ENCODE measurements around the gene NLGN1. TPM values are rescaled to one million over a fixed set of nuclear protein-coding genes. Genes with fewer than 3 reads are reported as not detected.

NLGN1 gene
- total and polyA plus RNA-seq, 2 of the 8 experiments (the other 6 are each of a cell fraction or from before 2014, with no cell fraction given): 7.8 to 14.8 TPM

GRCh38 chr3:174285242-174285864 is 887.8 kb downstream of the NLGN1 start:
- H3K36me3 ChIP-seq (ENCODE audit: control insufficient read depth in 2 of 4, insufficient read depth in 4 of 4, low read length in 3 of 4): no peaks in the 10 kb centered on the region; a peak in 2 of 8 replicates
- no peaks in the 10 kb centered on the region for H3K79me2 ChIP-seq (ENCODE audit: control insufficient read depth in 1 of 2, insufficient read depth in 2 of 2, low read length in 2 of 2)
- no peak overlapping the region for H4K5ac ChIP-seq (ENCODE audit: insufficient read length, low read depth, low read length)
- H3K27me3 ChIP-seq (replicated peaks in 1 of 4; ENCODE audit: control insufficient read depth in 3 of 4, extremely low read depth in 1 of 4, insufficient read depth in 3 of 4, low read length in 3 of 4): no peaks in the 10 kb centered on the region
- H3K4me2 ChIP-seq (ENCODE audit: insufficient read depth in 1 of 2, low read depth in 2 of 2, low read length in 2 of 2): no peak overlapping the region
- ChIA-PET POLR2A (ENCODE audit: partially characterized antibody) (no interaction called here), CTCF (ENCODE audit: partially characterized antibody) (no interaction called here)
- H2AK5ac ChIP-seq (ENCODE audit: low read depth, low read length): no peak overlapping the region
- no peak overlapping the region for H3K23ac ChIP-seq (ENCODE audit: insufficient read length)
- no peak overlapping the region for H2BK120ac ChIP-seq (replicated peaks; ENCODE audit: low read depth, low read length)
- no peak for TF ChIP-seq TBP (IDR thresholded peaks at IDR 0.05; ENCODE audit: low read depth, low read length)
- no peak for TF ChIP-seq RFX5 (IDR thresholded peaks at IDR 0.05; ENCODE audit: borderline replicate concordance, low read depth, low read length)
- TF ChIP-seq KDM4A (IDR thresholded peaks at IDR 0.05; ENCODE audit: low read depth, low read length, severe bottlenecking): no peak
- TF ChIP-seq POU5F1 (IDR thresholded peaks at IDR 0.05; ENCODE audit: low read depth, low read length): no peak
- TF ChIP-seq SP4 (IDR thresholded peaks at IDR 0.05; ENCODE audit: low read length): no peak
- no peak for TF ChIP-seq BCL11A (IDR thresholded peaks at IDR 0.05; ENCODE audit: low read depth in 2 of 2, low read length in 2 of 2)
- no peak for TF ChIP-seq EGR1 (IDR thresholded peaks at IDR 0.05; ENCODE audit: borderline replicate concordance, low read depth, low read length)
- TF ChIP-seq SIRT6 (IDR thresholded peaks at IDR 0.05; ENCODE audit: low read length): no peak
- no peak overlapping the region for H3K9ac ChIP-seq (replicated peaks in 1 of 4; ENCODE audit: extremely low read depth in 1 of 4, low read depth in 3 of 4, low read length in 3 of 4)
- no peak overlapping the region for H2BK5ac ChIP-seq (ENCODE audit: low read depth, low read length)
- WGBS, 2 experiments (ENCODE audit: extremely low coverage in 1 of 2, insufficient coverage in 1 of 2, insufficient read length in 1 of 2, insufficient replicate concordance in 2 of 2, low coverage in 1 of 2, low lambda C conversion rate in 2 of 2, missing lambda C conversion rate in 1 of 2): 92% methylated on average over 3 of the region's 3 CpGs; no CpG with 5 or more reads in 1 of the 2 experiments
- H2AFZ ChIP-seq (ENCODE audit: low read length): no peak overlapping the region
- H2BK12ac ChIP-seq (ENCODE audit: low read depth, low read length): no peak overlapping the region
- no peak overlapping the region for H2BK15ac ChIP-seq (ENCODE audit: low read length)
- H3K14ac ChIP-seq (ENCODE audit: insufficient read length): no peak overlapping the region
- no peaks in the 10 kb centered on the region for H3K23me2 ChIP-seq (ENCODE audit: low read depth, low read length)
- no peak overlapping the region for H2BK20ac ChIP-seq (ENCODE audit: low read length)
- no peak overlapping the region for H4K91ac ChIP-seq (replicated peaks; ENCODE audit: insufficient read length, low read length)
- no peak overlapping the region for H4K8ac ChIP-seq (ENCODE audit: extremely low read depth, insufficient read depth, low read length)
- no peaks in the 10 kb centered on the region for H4K20me1 ChIP-seq (replicated peaks in 1 of 2; ENCODE audit: control insufficient read depth in 1 of 2, insufficient read depth in 2 of 2, low read length in 2 of 2)
- no peaks in the 10 kb centered on the region for H3K9me3 ChIP-seq (ENCODE audit: insufficient read depth in 2 of 2, low read depth in 1 of 2, low read length in 1 of 2)
- FAIRE-seq: no peak
- no peak for DNase-seq (ENCODE audit: low read depth in 1 of 2, low spot score in 2 of 2)
- no peak overlapping the region for H3K4me3 ChIP-seq (ENCODE audit: extremely low read depth in 1 of 4, insufficient read depth in 2 of 4, low read depth in 3 of 4, low read length in 4 of 4)
- H3K56ac ChIP-seq (replicated peaks; ENCODE audit: insufficient read length, low read depth, low read length): no peak overlapping the region
- H3K4ac ChIP-seq (replicated peaks; ENCODE audit: insufficient read length, low read depth, low read length): no peak overlapping the region
- no peak overlapping the region for H3K27ac ChIP-seq (ENCODE audit: low read depth, low read length)
- no peaks in the 10 kb centered on the region for H3K79me1 ChIP-seq (ENCODE audit: low read depth, low read length)
- no peak overlapping the region for H3K18ac ChIP-seq (ENCODE audit: extremely low read depth, low read length)
- peaks cover 0 to 7% (median 1%) of the 10 kb centered on the region in 4 experiments; a peak in 2 of 7 replicates for H3K4me1 ChIP-seq (replicated peaks in 1 of 4; ENCODE audit: control insufficient read depth in 3 of 4, insufficient read depth in 4 of 4, low read length in 3 of 4)
